ENCODE results near the gene TSPAN11.
"Not testable (repeated sequence)": the region's sequence is repeated elsewhere in the genome, so short reads cannot be mapped to it uniquely, and the experiment has no call there.

TSPAN11 gene

GRCh38 chr12:30926243-30927221 is at the start of gene TSPAN11:
Gene TSPAN11, plus strand, starts transcription at chr12:30926748. Its CDS starts 27,244 bp downstream, at chr12:30953992.
- DNase-seq: no peak

GRCh38 chr12:30877105-30877875 is 49.3 kb upstream of the TSPAN11 start:
- DNase-seq: no peak

GRCh38 chr12:30878024-30878423 is 48.5 kb upstream of the TSPAN11 start:
- DNase-seq: no peak

GRCh38 chr12:30880061-30880460 is 46.5 kb upstream of the TSPAN11 start:
- DNase-seq: no peak

- DNase-seq: no peak
Measured at GRCh38 chr12:30880813-30881212, 45.7 kb upstream of the TSPAN11 start.

- DNase-seq: no peak
Measured at GRCh38 chr12:30882706-30883105, 43.8 kb upstream of the TSPAN11 start.

- no peak for DNase-seq
Measured at GRCh38 chr12:30884799-30885198, 41.7 kb upstream of the TSPAN11 start.

- no peak for DNase-seq
Measured at GRCh38 chr12:30885321-30885720, 41.2 kb upstream of the TSPAN11 start.

GRCh38 chr12:30887226-30887625 is 39.3 kb upstream of the TSPAN11 start:
- DNase-seq: no peak

- DNase-seq: no peak
Measured at GRCh38 chr12:30888241-30888640, 38.3 kb upstream of the TSPAN11 start.

- DNase-seq: not testable (repeated sequence)
Measured at GRCh38 chr12:30894531-30894930, 32.0 kb upstream of the TSPAN11 start.

- DNase-seq: no peak
Measured at GRCh38 chr12:30896461-30896860, 30.1 kb upstream of the TSPAN11 start.

GRCh38 chr12:30898846-30899245 is 27.7 kb upstream of the TSPAN11 start:
- DNase-seq: no peak

GRCh38 chr12:30900351-30900750 is 26.2 kb upstream of the TSPAN11 start:
- DNase-seq: no peak

- no peak for DNase-seq
Measured at GRCh38 chr12:30902001-30902400, 24.5 kb upstream of the TSPAN11 start.

- no peak for DNase-seq
Measured at GRCh38 chr12:30902596-30902995, 24.0 kb upstream of the TSPAN11 start.

GRCh38 chr12:30905463-30906009 is 21.0 kb upstream of the TSPAN11 start:
- no peak for DNase-seq

GRCh38 chr12:30908076-30908721 is 18.3 kb upstream of the TSPAN11 start:
- no peak for DNase-seq

- no peak for DNase-seq
Measured at GRCh38 chr12:30908722-30909348, 17.7 kb upstream of the TSPAN11 start.

GRCh38 chr12:30909349-30910037 is 17.1 kb upstream of the TSPAN11 start:
- DNase-seq: no peak

- DNase-seq: no peak
Measured at GRCh38 chr12:30910038-30910350, 16.6 kb upstream of the TSPAN11 start.

GRCh38 chr12:30911207-30911606 is 15.3 kb upstream of the TSPAN11 start:
- DNase-seq: no peak
